Activated B cell treated with CpG ODN at 0.5 μM for 24 hours (primary cell): Measurements from ENCODE around the gene EYS. TPM values are rescaled to one million over a fixed set of nuclear protein-coding genes. Genes with fewer than 3 reads are reported as not detected.

Experiments
- ATAC-seq: fragments of 200-7000 bp; cut with Tn5 transposase; one replicate; pipeline ENCODE4 v1.10.0; 2021; ENCODE audit warnings: low read depth, mild to moderate bottlenecking, moderate library complexity
- CTCF ChIA-PET: fragments of 350-600 bp; sonication (Branson Sonifier 250); formaldehyde crosslinking; loops from one replicate; lab custom pipeline; 2021; ENCODE audit warnings: antibody characterized with exemption; lab: Charles Lee
- POLR2A ChIA-PET: fragments of 350-600 bp; sonication (Branson Sonifier 250); formaldehyde crosslinking; loops from one replicate; lab custom pipeline; 2021; ENCODE audit warnings: antibody characterized with exemption; lab: Charles Lee
- DNase-seq: peaks from one replicate; pipeline ENCODE4 v3.0.0; 2022
- H3K27ac Mint-ChIP-seq: one replicate; pipeline ENCODE4 v1.8.0; 2020; ENCODE audit warnings: mixed read lengths
- H3K27me3 Mint-ChIP-seq: one replicate; pipeline ENCODE4 v1.8.0; 2021; ENCODE audit warnings: mixed read lengths
- H3K36me3 Mint-ChIP-seq: one replicate; pipeline ENCODE4 v1.8.0; 2021; ENCODE audit warnings: low read depth, mixed read lengths
- H3K4me1 Mint-ChIP-seq: one replicate; pipeline ENCODE4 v1.8.0; 2021; ENCODE audit warnings: mixed read lengths
- H3K4me3 Mint-ChIP-seq: one replicate; pipeline ENCODE4 v1.8.0; 2020; ENCODE audit warnings: mild to moderate bottlenecking, mixed read lengths
- H3K9me3 Mint-ChIP-seq: one replicate; pipeline ENCODE4 v1.8.0; 2020; ENCODE audit warnings: mixed read lengths
- CTCF ChIP-seq: fragments of 200-600 bp; IDR thresholded peaks from one replicate; pipeline ENCODE4 v1.8.0; 2022; ENCODE audit warnings: antibody characterized with exemption, mild to moderate bottlenecking
- intact Hi-C: fragments of 100-400 bp; cut with micrococcal nuclease; formaldehyde crosslinking; loops from one replicate; pipeline ENCODE4 v1.15.1; 2024
- total RNA-seq: library from RNA; stranded (reverse); gene quantifications from 2 replicates; pipeline ENCODE4 v1.2.3, GENCODE V29; 2022

EYS gene
- total RNA-seq, 1 donor from 2014 or later, result not detected

GRCh38 chr6:65299236-65299635 is 407.8 kb downstream of the EYS start:
- Mint-ChIP-seq H3K4me1 (no peaks in the 10 kb centered on the region), H3K27ac (no peak overlapping the region), H3K9me3 (no peaks in the 10 kb centered on the region), H3K27me3 (no peaks in the 10 kb centered on the region), H3K4me3 (no peak overlapping the region), H3K36me3 (no peaks in the 10 kb centered on the region)
- no peak for DNase-seq
- ChIA-PET CTCF (no interaction called here), POLR2A (no interaction called here)
- ATAC-seq, result no peak
- no peak for TF ChIP-seq CTCF
- intact Hi-C loops, result no loop called here

GRCh38 chr6:65295812-65296211 is 411.2 kb downstream of the EYS start:
- H3K36me3 Mint-ChIP-seq, result no peaks in the 10 kb centered on the region
- peaks cover 5% of the 10 kb centered on the region for H3K9me3 Mint-ChIP-seq
- intact Hi-C loops, result no loop called here
- H3K4me1 Mint-ChIP-seq, result no peaks in the 10 kb centered on the region
- ChIA-PET CTCF (no interaction called here), POLR2A (no interaction called here)
- DNase-seq, result no peak
- no peak for ATAC-seq
- no peak for TF ChIP-seq CTCF
- no peak overlapping the region for H3K4me3 Mint-ChIP-seq
- no peaks in the 10 kb centered on the region for H3K27me3 Mint-ChIP-seq
- H3K27ac Mint-ChIP-seq, result no peak overlapping the region

GRCh38 chr6:65289491-65289890 is 417.5 kb downstream of the EYS start:
- ATAC-seq (no peak), DNase-seq (no peak)
- no peak overlapping the region for H3K4me3 Mint-ChIP-seq
- TF ChIP-seq CTCF, result no peak
- no peak overlapping the region for H3K27ac Mint-ChIP-seq
- H3K36me3 Mint-ChIP-seq, result no peaks in the 10 kb centered on the region
- intact Hi-C loops, result no loop called here
- peaks cover 5% of the 10 kb centered on the region for H3K9me3 Mint-ChIP-seq
- POLR2A ChIA-PET, result no interaction called here
- no peaks in the 10 kb centered on the region for H3K27me3 Mint-ChIP-seq
- CTCF ChIA-PET, result no interaction called here
- H3K4me1 Mint-ChIP-seq, result no peaks in the 10 kb centered on the region

GRCh38 chr6:65285275-65285674 is 421.8 kb downstream of the EYS start:
- POLR2A ChIA-PET, result no interaction called here
- CTCF ChIA-PET, result no interaction called here
- no peak for DNase-seq
- no peak for TF ChIP-seq CTCF
- intact Hi-C loops, result no loop called here
- H3K36me3 Mint-ChIP-seq, result no peaks in the 10 kb centered on the region
- H3K9me3 Mint-ChIP-seq, result no peaks in the 10 kb centered on the region
- H3K27me3 Mint-ChIP-seq, result no peaks in the 10 kb centered on the region
- H3K27ac Mint-ChIP-seq, result no peak overlapping the region
- ATAC-seq, result no peak
- H3K4me1 Mint-ChIP-seq, result no peaks in the 10 kb centered on the region
- no peak overlapping the region for H3K4me3 Mint-ChIP-seq

- H3K27ac Mint-ChIP-seq, result no peak overlapping the region
- ChIA-PET CTCF (no interaction called here), POLR2A (no interaction called here)
- no peak for ATAC-seq
- no peaks in the 10 kb centered on the region for H3K27me3 Mint-ChIP-seq
- no peaks in the 10 kb centered on the region for H3K4me1 Mint-ChIP-seq
- intact Hi-C loops, result no loop called here
- TF ChIP-seq CTCF, result no peak
- H3K9me3 Mint-ChIP-seq, result peaks cover 3% of the 10 kb centered on the region
- no peak for DNase-seq
- no peaks in the 10 kb centered on the region for H3K36me3 Mint-ChIP-seq
- H3K4me3 Mint-ChIP-seq, result no peak overlapping the region
Observed at GRCh38 chr6:65280060-65280459, 427.0 kb downstream of the EYS start.
